GM20000 (cell line): ENCODE results near the gene SOCS4.

Source experiments
- DNase-seq: peaks from one replicate; pipeline ENCODE4 v3.0.0; 2012; ENCODE audit warnings: low spot score
- TF ChIP-seq, protein P1 (sequence below): IDR thresholded peaks from 2 replicates; pipeline ENCODE4 v1.5.1; 2012; ENCODE audit warnings: mild to moderate bottlenecking, control low read depth; ENCODE audit errors: extremely low read depth, missing control alignments

The SOCS4 gene

GRCh38 chr14:55094292-55095157 lies 67.5 kb downstream of the SOCS4 start:
- TF ChIP-seq, protein P1, sequence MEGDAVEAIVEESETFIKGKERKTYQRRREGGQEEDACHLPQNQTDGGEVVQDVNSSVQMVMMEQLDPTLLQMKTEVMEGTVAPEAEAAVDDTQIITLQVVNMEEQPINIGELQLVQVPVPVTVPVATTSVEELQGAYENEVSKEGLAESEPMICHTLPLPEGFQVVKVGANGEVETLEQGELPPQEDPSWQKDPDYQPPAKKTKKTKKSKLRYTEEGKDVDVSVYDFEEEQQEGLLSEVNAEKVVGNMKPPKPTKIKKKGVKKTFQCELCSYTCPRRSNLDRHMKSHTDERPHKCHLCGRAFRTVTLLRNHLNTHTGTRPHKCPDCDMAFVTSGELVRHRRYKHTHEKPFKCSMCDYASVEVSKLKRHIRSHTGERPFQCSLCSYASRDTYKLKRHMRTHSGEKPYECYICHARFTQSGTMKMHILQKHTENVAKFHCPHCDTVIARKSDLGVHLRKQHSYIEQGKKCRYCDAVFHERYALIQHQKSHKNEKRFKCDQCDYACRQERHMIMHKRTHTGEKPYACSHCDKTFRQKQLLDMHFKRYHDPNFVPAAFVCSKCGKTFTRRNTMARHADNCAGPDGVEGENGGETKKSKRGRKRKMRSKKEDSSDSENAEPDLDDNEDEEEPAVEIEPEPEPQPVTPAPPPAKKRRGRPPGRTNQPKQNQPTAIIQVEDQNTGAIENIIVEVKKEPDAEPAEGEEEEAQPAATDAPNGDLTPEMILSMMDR, result no peak
- DNase-seq, result no peak

DNA sequence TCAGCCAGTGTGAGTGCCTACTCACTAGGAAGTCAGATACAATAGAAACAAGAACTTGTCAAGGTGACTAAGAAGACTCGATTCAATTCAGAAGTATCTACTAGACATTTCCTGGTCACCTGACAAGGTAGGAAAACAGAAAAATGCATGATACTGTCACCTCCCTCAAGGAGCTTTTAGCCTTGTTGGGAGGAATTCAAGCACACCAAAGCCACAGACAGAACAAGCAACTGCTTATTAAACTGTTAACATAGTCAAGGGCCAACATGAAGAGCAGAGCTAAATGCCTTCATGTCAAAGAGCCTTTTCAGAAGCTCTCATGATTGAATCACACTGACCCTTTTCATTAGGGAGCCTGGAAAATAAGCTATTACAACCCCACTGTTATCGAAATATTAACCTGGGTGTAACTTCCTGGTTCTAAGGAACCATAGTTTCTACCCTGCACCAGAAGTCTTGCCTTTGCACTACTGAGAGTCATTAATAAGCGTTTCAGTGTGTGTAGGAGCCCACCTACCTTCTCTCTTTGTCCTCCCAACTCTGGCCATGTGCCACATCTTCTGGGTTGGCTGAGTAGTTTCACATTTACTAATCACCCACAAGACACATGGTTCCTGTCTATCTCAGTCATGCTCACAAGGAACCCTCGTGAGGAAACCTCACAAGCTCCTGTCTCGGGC lies 71.0 kb downstream of the SOCS4 start:
- TF ChIP-seq, protein P1, result no peak
- DNase-seq, result peak; percentile 79

DNA sequence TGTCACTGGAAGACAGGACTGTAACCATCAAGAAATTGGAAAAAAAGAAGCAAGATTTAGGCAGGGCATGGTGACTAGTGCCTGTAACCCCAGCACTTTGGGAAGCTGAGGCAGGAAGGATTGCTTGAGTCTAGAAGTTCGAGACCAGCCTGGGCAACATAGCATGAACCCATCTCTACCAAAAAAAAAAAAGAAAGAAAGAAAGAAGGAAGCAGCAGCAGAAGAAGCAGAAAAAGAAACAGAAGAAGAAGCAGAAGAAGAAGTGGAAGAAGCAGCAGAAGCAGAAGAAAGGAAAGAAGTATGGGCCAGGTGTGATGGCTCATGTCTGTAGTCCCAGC lies 71.5 kb downstream of the SOCS4 start:
- DNase-seq, result no peak
- TF ChIP-seq, protein P1, result no peak
